Measurements from ENCODE around the gene RET.
A peak's percentile ranks its signal among the peaks of the same experiment; 100 is the strongest.
"Not testable (repeated sequence)": the region's sequence is repeated elsewhere in the genome, so short reads cannot be mapped to it uniquely, and the experiment has no call there.

The RET gene

GRCh38 chr10:43078175-43078985 is 1.5 kb downstream of the RET start:
- DNase-seq (ENCODE audit: low spot score): no peak

- DNase-seq (ENCODE audit: low spot score): no peak
Observed at GRCh38 chr10:43078986-43079273, 2.1 kb downstream of the RET start.

- DNase-seq (ENCODE audit: low spot score): no peak
Observed at GRCh38 chr10:43079856-43080255, 3.0 kb downstream of the RET start.

- DNase-seq (ENCODE audit: low spot score): no peak
Observed at GRCh38 chr10:43082087-43082486, 5.2 kb downstream of the RET start.

GRCh38 chr10:43082746-43083145 is 5.9 kb downstream of the RET start:
- no peak for DNase-seq (ENCODE audit: low spot score)

- no peak for DNase-seq (ENCODE audit: low spot score)
Observed at GRCh38 chr10:43083764-43084163, 6.9 kb downstream of the RET start.

- no peak for DNase-seq (ENCODE audit: low spot score)
Observed at GRCh38 chr10:43084812-43085211, 7.9 kb downstream of the RET start.

- no peak for DNase-seq (ENCODE audit: low spot score)
Observed at GRCh38 chr10:43086321-43086942, 9.6 kb downstream of the RET start.

- no peak for DNase-seq (ENCODE audit: low spot score)
Observed at GRCh38 chr10:43089519-43089918, 12.7 kb downstream of the RET start.

- no peak for DNase-seq (ENCODE audit: low spot score)
Observed at GRCh38 chr10:43090188-43090587, 13.3 kb downstream of the RET start.

GRCh38 chr10:43090664-43091063 is 13.8 kb downstream of the RET start:
- DNase-seq (ENCODE audit: low spot score): no peak

- DNase-seq (ENCODE audit: low spot score): no peak
Observed at GRCh38 chr10:43091846-43092245, 15.0 kb downstream of the RET start.

GRCh38 chr10:43093423-43094076 is 16.7 kb downstream of the RET start:
- DNase-seq (ENCODE audit: low spot score): no peak

- DNase-seq (ENCODE audit: low spot score): no peak
Observed at GRCh38 chr10:43094085-43094484, 17.2 kb downstream of the RET start.

- DNase-seq (ENCODE audit: low spot score): not testable (repeated sequence)
Observed at GRCh38 chr10:43099339-43099738, 22.5 kb downstream of the RET start.

GRCh38 chr10:43099928-43100327 is 23.1 kb downstream of the RET start:
- no peak for DNase-seq (ENCODE audit: low spot score)

- DNase-seq (ENCODE audit: low spot score): no peak
Observed at GRCh38 chr10:43100366-43100765, 23.5 kb downstream of the RET start.

- no peak for DNase-seq (ENCODE audit: low spot score)
Observed at GRCh38 chr10:43102063-43102828, 25.4 kb downstream of the RET start.

GRCh38 chr10:43105102-43105955 is 28.5 kb downstream of the RET start:
- peak; percentile 73 for DNase-seq (ENCODE audit: low spot score)

GRCh38 chr10:43105956-43106229 is 29.0 kb downstream of the RET start:
- no peak for DNase-seq (ENCODE audit: low spot score)

GRCh38 chr10:43106256-43107091 is 29.6 kb downstream of the RET start:
- no peak for DNase-seq (ENCODE audit: low spot score)
